ENCODE data around the gene CCDC170. TPM values are rescaled to one million over a fixed set of nuclear protein-coding genes. Genes with fewer than 3 reads are reported as not detected.

Gene CCDC170
- total and polyA plus RNA-seq, 9 of the 15 experiments (the other 6 are each of a cell fraction or from before 2014, with no cell fraction given): 0.01 to 0.18 (median 0.05) TPM; not detected in 6

GRCh38 chr6:151494235-151494935, 568 bp downstream of the CCDC170 start:
- Histone ChIP-seq H3K4me3 (no peak overlapping the region), H3K79me2 (ENCODE audit: control insufficient read depth, insufficient read depth, low read length) (no peaks in the 10 kb centered on the region), H3K4me2 (ENCODE audit: insufficient read depth, low read length) (no peak overlapping the region), H4K20me1 (replicated peaks; ENCODE audit: control insufficient read depth, insufficient read depth, low read length) (no peaks in the 10 kb centered on the region), H3K36me3 (ENCODE audit: control insufficient read depth, insufficient read depth, low read length) (no peaks in the 10 kb centered on the region), H2AFZ (ENCODE audit: low read depth, low read length) (no peak overlapping the region), H3K4me1 (replicated peaks in 1 of 2; ENCODE audit: control insufficient read depth in 2 of 2, insufficient read depth in 2 of 2, low read length in 2 of 2) (peaks cover 0 to 6% of the 10 kb centered on the region in 2 experiments; a peak in 1 of 5 replicates), H3K9me1 (ENCODE audit: control insufficient read depth, insufficient read depth, low read length) (no peaks in the 10 kb centered on the region), H3K9me3 (replicated peaks; ENCODE audit: control insufficient read depth, insufficient read depth, low read depth, low read length) (no peaks in the 10 kb centered on the region), H3K9ac (ENCODE audit: insufficient read depth in 1 of 2, low read depth in 2 of 2, low read length in 2 of 2) (no peak overlapping the region), H3K27ac (ENCODE audit: extremely low read depth, low read depth, low read length) (no peak overlapping the region), H3K27me3 (ENCODE audit: control insufficient read depth in 2 of 2, insufficient read depth in 2 of 2, low read length in 2 of 2) (peaks cover 36 to 43% of the 10 kb centered on the region in 2 experiments; a peak in 4 of 5 replicates)
- ChIA-PET CTCF (ENCODE audit: low intra/inter-chr PET ratio) (no interaction called here), POLR2A (interaction anchor here (0.6 kb wide), 1 partner anchor 52 kb away, joined by 3 read pairs; no protein-coding TSS in a partner anchor)
- 57% methylated on average over 40 of the region's 43 CpGs for WGBS (ENCODE audit: insufficient coverage, low coverage, missing lambda C conversion rate)
- FAIRE-seq (no peak), DNase-seq (ENCODE audit: extremely low read depth in 1 of 4, low spot score in 3 of 4) (no peak), ATAC-seq (no peak)
- intact Hi-C loops (cut with micrococcal nuclease) (no loop called here), in situ Hi-C loops (cut with MboI) (no loop called here)
- no TSS peak for BruUV-seq (replicated peaks)
- no peak for TF ChIP-seq ZBTB17 (CRISPR knock-in tag; IDR thresholded peaks at IDR 0.05)
- TF ChIP-seq ZNF395 (CRISPR knock-in tag; IDR thresholded peaks at IDR 0.05): no peak
- TF ChIP-seq AFF4 (CRISPR knock-in tag; IDR thresholded peaks at IDR 0.05): no peak
- no peak for TF ChIP-seq POLR2B (IDR thresholded peaks at IDR 0.05; ENCODE audit: low read depth, partially characterized antibody)
- no peak for TF ChIP-seq NCOA6 (IDR thresholded peaks at IDR 0.05)
- TF ChIP-seq MEF2D (tag; conservative IDR thresholded peaks at IDR 0.05; ENCODE audit: low read depth): no peak
- TF ChIP-seq HOMEZ (CRISPR knock-in tag; IDR thresholded peaks at IDR 0.05): no peak
- no peak for TF ChIP-seq ZNF224 (CRISPR knock-in tag; IDR thresholded peaks at IDR 0.05)
- TF ChIP-seq MAFG (tag; conservative IDR thresholded peaks at IDR 0.05): no peak
- TF ChIP-seq ZBTB43 (CRISPR knock-in tag; IDR thresholded peaks at IDR 0.05): no peak
- TF ChIP-seq ZNF239 (CRISPR knock-in tag; IDR thresholded peaks at IDR 0.05): no peak
